Measurements from ENCODE around the gene EVPLL. TPM values are rescaled to one million over a fixed set of nuclear protein-coding genes. Genes with fewer than 3 reads are reported as not detected.

Gene EVPLL

Small RNA genes within 50 kb of the gene (small RNA-seq; reads per million reads assigned to genes)
- not detected for gene AL353997.5 (ENCODE audit: insufficient read depth)
- gene YWHAEP2 (ENCODE audit: insufficient read depth): not detected
